AG09319 (cell line): Measurements from ENCODE around the gene KASH5.

Experiments
- DNase-seq: peaks from one replicate; pipeline ENCODE4 v3.0.0-alpha.2; 2010; ENCODE audit warnings: low read depth; ENCODE audit errors: extremely low read depth
- TF ChIP-seq, protein P1 (sequence below): IDR thresholded peaks from 2 replicates; pipeline ENCODE4 v1.5.1; 2011; ENCODE audit warnings: low read depth, mild to moderate bottlenecking, inconsistent platforms, low read length, moderate library complexity

Gene KASH5

GRCh38 chr19:49398931-49399330, 10.9 kb downstream of the KASH5 start:
- TF ChIP-seq, protein P1, sequence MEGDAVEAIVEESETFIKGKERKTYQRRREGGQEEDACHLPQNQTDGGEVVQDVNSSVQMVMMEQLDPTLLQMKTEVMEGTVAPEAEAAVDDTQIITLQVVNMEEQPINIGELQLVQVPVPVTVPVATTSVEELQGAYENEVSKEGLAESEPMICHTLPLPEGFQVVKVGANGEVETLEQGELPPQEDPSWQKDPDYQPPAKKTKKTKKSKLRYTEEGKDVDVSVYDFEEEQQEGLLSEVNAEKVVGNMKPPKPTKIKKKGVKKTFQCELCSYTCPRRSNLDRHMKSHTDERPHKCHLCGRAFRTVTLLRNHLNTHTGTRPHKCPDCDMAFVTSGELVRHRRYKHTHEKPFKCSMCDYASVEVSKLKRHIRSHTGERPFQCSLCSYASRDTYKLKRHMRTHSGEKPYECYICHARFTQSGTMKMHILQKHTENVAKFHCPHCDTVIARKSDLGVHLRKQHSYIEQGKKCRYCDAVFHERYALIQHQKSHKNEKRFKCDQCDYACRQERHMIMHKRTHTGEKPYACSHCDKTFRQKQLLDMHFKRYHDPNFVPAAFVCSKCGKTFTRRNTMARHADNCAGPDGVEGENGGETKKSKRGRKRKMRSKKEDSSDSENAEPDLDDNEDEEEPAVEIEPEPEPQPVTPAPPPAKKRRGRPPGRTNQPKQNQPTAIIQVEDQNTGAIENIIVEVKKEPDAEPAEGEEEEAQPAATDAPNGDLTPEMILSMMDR, result no peak
- no peak for DNase-seq

DNA sequence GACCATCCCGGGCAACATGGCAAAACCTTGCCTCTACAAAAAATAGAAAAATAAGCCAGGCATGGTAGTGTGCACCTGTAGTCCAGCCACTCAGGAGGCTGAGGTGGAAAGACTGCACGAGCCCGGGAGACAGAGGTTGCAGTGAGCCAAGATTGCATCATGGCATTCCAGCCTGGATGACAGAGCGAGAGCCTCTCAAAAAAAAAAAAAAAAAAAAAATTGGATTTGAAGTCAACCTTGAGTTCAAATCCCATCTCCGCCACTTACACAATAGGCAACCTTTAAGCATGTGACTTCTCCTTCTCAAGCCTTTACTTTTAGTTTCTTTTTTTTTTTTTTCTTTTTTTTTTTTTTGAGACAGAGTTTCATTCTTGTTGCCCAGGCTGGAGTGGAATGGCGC, 12.0 kb downstream of the KASH5 start:
- TF ChIP-seq, protein P1, result no peak
- no peak for DNase-seq

DNA sequence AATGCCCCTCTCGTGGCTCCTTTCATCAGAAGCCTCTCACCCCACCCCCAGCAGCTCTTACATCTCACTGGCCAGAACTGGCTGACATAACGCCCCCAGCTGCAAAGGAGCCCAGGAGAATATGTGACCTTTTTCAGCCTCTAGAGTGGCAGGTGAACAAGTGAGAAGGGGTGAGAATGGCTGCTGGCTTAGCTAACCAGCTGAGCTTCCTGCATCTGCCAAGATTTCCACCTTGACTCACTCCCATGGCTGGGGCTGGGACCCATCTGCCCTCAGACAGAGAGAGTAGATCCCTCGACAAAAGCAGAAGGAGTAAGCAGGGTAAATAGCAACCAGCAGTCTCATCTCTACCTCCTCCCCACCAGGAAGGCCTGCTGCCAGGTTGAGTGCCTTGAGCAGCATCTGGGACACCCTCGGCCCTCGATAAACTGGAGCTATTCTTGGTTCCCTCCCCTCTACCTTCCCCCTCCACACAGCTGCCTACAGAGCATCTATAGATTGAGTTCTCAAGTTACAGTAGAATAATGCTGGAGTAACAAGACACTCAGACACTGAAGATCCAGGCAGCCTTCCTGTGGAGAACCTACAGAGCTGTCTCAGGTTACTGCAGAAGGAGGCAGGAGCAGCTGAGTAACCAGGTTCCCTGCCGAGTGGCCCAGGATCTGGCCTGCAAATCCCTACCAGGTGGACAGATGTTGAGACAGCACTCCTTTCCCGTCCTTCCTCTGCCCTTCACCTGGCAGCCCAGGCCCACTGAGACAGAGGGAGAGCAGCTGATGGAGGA, 15.5 kb downstream of the KASH5 start:
- DNase-seq, result no peak
- TF ChIP-seq, protein P1, result no peak

GRCh38 chr19:49407079-49407478, 19.0 kb downstream of the KASH5 start:
- TF ChIP-seq, protein P1, result no peak
- DNase-seq, result no peak

DNA sequence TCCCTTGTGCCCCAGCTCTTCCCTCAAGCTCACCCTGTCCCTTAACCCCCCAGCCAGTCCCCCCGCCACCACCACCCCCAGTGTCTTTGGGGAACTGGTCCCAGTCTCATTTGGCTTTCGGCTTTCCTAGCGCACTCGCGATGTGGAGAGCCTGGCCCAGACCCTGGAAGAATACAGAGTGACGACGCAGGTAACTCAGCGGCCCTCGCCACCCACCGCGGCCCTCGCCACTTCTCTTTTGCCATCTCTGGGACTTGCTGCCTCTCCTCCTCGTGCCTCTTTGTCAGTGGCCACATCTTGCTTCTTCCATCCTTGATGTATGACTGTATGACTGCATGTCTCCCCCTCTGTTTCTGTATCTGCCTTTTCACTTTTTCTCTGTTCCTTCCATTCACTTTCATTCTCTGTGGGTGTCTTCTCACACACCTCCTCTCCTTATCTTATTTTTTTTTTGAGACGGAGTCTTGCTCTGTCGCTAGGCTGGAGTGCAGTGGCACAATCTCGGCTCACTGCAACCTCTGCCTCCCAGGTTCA, 19.5 kb downstream of the KASH5 start:
- TF ChIP-seq, protein P1, result no peak
- DNase-seq, result no peak

DNA sequence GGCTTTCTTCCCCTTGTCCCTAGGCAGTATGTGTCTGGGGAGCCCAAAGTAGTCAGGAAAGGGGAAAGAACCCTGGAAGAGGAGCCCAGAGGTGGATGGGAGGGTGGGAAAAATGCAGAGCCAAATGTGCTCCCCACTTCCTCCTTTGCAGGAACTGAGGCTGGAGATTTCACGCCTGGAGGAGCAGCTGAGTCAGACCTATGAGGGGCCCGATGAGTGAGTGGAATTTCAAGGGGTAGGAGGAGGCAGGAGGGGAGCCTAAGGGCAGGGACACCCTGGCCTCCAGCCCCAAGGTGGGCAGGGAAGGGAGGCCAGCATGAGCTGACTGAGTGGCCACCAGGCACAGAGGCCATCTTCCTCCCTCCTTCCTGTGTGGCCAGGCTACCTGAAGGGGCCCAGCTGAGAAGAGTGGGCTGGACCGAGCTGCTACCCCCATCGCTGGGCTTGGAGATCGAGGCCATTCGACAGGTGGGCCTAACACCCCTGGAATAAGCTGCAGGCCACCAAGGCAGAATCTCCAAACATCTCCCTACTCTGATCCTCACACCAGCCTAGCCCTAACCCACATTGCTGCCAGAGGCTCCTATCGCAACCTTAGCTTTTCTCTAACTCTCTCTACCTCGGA, 20.9 kb downstream of the KASH5 start:
- no peak for DNase-seq
- TF ChIP-seq, protein P1, result no peak

- TF ChIP-seq, protein P1, result no peak
- DNase-seq, result no peak
Observed at GRCh38 chr19:49409441-49410029, 21.5 kb downstream of the KASH5 start.
